ENCODE measurements around the gene PPL. TPM values are rescaled to one million over a fixed set of nuclear protein-coding genes. Genes with fewer than 3 reads are reported as not detected.

PPL gene
- total and polyA plus RNA-seq, 2 donors (not counting 3 experiments of a cell fraction or from before 2014, with no cell fraction given): 0.07 to 0.20 TPM

GRCh38 chr16:4980691-4981090 is 43.7 kb upstream of the PPL start:
- POLR2A ChIA-PET: no interaction called here
- intact Hi-C loops (cut with micrococcal nuclease) (no loop called here), dilution Hi-C loops (cut with MboI; ENCODE audit: extremely low pct_ligation_motif_present, low sequenced_read_pairs) (no loop called here)
- FAIRE-seq (no peak), DNase-seq (ENCODE audit: low read depth, low spot score) (no peak)
- no peaks in the 10 kb centered on the region for H3K9me1 ChIP-seq (replicated peaks; ENCODE audit: control insufficient read depth, extremely low read depth, insufficient read depth, low read length)
- no peaks in the 10 kb centered on the region for H4K20me1 ChIP-seq (replicated peaks; ENCODE audit: control insufficient read depth, extremely low read depth, insufficient read depth, low read length)
- TF ChIP-seq, protein P1, sequence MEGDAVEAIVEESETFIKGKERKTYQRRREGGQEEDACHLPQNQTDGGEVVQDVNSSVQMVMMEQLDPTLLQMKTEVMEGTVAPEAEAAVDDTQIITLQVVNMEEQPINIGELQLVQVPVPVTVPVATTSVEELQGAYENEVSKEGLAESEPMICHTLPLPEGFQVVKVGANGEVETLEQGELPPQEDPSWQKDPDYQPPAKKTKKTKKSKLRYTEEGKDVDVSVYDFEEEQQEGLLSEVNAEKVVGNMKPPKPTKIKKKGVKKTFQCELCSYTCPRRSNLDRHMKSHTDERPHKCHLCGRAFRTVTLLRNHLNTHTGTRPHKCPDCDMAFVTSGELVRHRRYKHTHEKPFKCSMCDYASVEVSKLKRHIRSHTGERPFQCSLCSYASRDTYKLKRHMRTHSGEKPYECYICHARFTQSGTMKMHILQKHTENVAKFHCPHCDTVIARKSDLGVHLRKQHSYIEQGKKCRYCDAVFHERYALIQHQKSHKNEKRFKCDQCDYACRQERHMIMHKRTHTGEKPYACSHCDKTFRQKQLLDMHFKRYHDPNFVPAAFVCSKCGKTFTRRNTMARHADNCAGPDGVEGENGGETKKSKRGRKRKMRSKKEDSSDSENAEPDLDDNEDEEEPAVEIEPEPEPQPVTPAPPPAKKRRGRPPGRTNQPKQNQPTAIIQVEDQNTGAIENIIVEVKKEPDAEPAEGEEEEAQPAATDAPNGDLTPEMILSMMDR (IDR thresholded peaks at IDR 0.05; ENCODE audit: extremely low read depth in 1 of 2, insufficient read depth in 1 of 2, low read depth in 1 of 2, low read length in 2 of 2): no peak
- TF ChIP-seq FOS (IDR thresholded peaks at IDR 0.05; ENCODE audit: borderline replicate concordance, insufficient read depth, low read length) (no peak), POLR2A (IDR thresholded peaks at IDR 0.05; ENCODE audit: low read depth, low read length) (no peak), EZH2 (IDR thresholded peaks at IDR 0.05; ENCODE audit: borderline replicate concordance, low read depth, low read length, severe bottlenecking) (no peak), JUN (IDR thresholded peaks at IDR 0.05; ENCODE audit: borderline replicate concordance, insufficient read depth, insufficient read length, low read depth) (no peak), GATA2 (IDR thresholded peaks at IDR 0.05; ENCODE audit: insufficient read depth, insufficient read length, low read depth, low read length) (no peak), POLR2AphosphoS5 (IDR thresholded peaks at IDR 0.05; ENCODE audit: insufficient read depth, low read depth, low read length) (no peak), MYC (IDR thresholded peaks at IDR 0.05; ENCODE audit: low read depth, low read length) (no peak), MAX (IDR thresholded peaks at IDR 0.05; ENCODE audit: insufficient read depth, insufficient read length) (no peak)
- H2AFZ ChIP-seq (ENCODE audit: low read depth, low read length): no peak overlapping the region
- no peaks in the 10 kb centered on the region for H3K4me1 ChIP-seq (ENCODE audit: control insufficient read depth, extremely low read depth, insufficient read depth, low read length)
- no peak overlapping the region for H3K9ac ChIP-seq (replicated peaks; ENCODE audit: extremely low read depth, insufficient read depth, low read length)
- H3K27me3 ChIP-seq (ENCODE audit: control insufficient read depth in 2 of 2, insufficient read depth in 2 of 2, low read length in 2 of 2): peaks cover 0 to 3% of the 10 kb centered on the region in 2 experiments
- no peak overlapping the region for H3K4me3 ChIP-seq (replicated peaks in 1 of 3; ENCODE audit: insufficient read depth in 1 of 3, low read depth in 1 of 3, low read length in 3 of 3)
- BruUV-seq (replicated peaks): no TSS peak
- H3K79me2 ChIP-seq (ENCODE audit: control insufficient read depth, insufficient read depth, low read length): no peaks in the 10 kb centered on the region
- H3K36me3 ChIP-seq (ENCODE audit: control insufficient read depth in 2 of 2, extremely low read depth in 1 of 2, insufficient read depth in 2 of 2, low read length in 2 of 2): no peaks in the 10 kb centered on the region
- no peak overlapping the region for H3K27ac ChIP-seq (ENCODE audit: insufficient read depth, low read depth, low read length)
- CTCF ChIA-PET: no interaction called here
- no peak overlapping the region for H3K4me2 ChIP-seq (ENCODE audit: insufficient read depth, low read length)
- H3K9me3 ChIP-seq (replicated peaks; ENCODE audit: control insufficient read depth, insufficient read depth, low read length): no peaks in the 10 kb centered on the region
